ENCODE data around the gene IRX6. TPM values are rescaled to one million over a fixed set of nuclear protein-coding genes. Genes with fewer than 3 reads are reported as not detected.

Gene IRX6
- total RNA-seq, 1 donor from 2014 or later = not detected

GRCh38 chr16:55364811-55365210 lies 40.8 kb downstream of the IRX6 start:
- TF ChIP-seq CTCF (IDR thresholded peaks at IDR 0.05) (no peak), EZH2 (IDR thresholded peaks at IDR 0.05) (no peak), EZH2phosphoT487 (IDR thresholded peaks at IDR 0.05) (no peak)
- Mint-ChIP-seq H3K9me3 (no peaks in the 10 kb centered on the region), H3K27me3 (ENCODE audit: insufficient read depth, low read depth) (peaks cover 8% of the 10 kb centered on the region), H3K36me3 (no peaks in the 10 kb centered on the region), H3K4me3 (no peak overlapping the region), H3K27ac (no peak overlapping the region), H3K4me1 (peaks cover 20% of the 10 kb centered on the region)
- DNase-seq (ENCODE audit: low spot score) = peak; percentile 16
- H3K4me3 ChIP-seq = no peak overlapping the region
- no peak overlapping the region for H2AFZ ChIP-seq (replicated peaks)
- H4K20me1 ChIP-seq (ENCODE audit: low read depth) = no peaks in the 10 kb centered on the region
- no peak overlapping the region for H3K4me2 ChIP-seq
- H3F3A ChIP-seq (ENCODE audit: low read depth) = no peaks in the 10 kb centered on the region
- H3K36me3 ChIP-seq = no peaks in the 10 kb centered on the region
- no peak overlapping the region for H3K9ac ChIP-seq
- no peak overlapping the region for H3K27ac ChIP-seq
- H3K27me3 ChIP-seq = peaks cover 52% of the 10 kb centered on the region
- H3K9me3 ChIP-seq (ENCODE audit: low read depth) = no peaks in the 10 kb centered on the region
- H3K79me2 ChIP-seq (ENCODE audit: low read depth) = no peaks in the 10 kb centered on the region
- peaks cover 6% of the 10 kb centered on the region for H3K4me1 ChIP-seq

- Histone ChIP-seq H3K4me1 (peaks cover 6% of the 10 kb centered on the region), H3K9ac (no peak overlapping the region), H3K36me3 (no peaks in the 10 kb centered on the region), H3K27me3 (peaks cover 45% of the 10 kb centered on the region), H3K27ac (no peak overlapping the region), H3K9me3 (ENCODE audit: low read depth) (no peaks in the 10 kb centered on the region), H2AFZ (replicated peaks) (no peak overlapping the region), H3K4me3 (no peak overlapping the region), H3K79me2 (ENCODE audit: low read depth) (no peaks in the 10 kb centered on the region), H3F3A (ENCODE audit: low read depth) (peaks cover 6% of the 10 kb centered on the region), H3K4me2 (no peak overlapping the region), H4K20me1 (ENCODE audit: low read depth) (no peaks in the 10 kb centered on the region)
- DNase-seq (ENCODE audit: low spot score) = no peak
- Mint-ChIP-seq H3K36me3 (no peaks in the 10 kb centered on the region), H3K27me3 (ENCODE audit: insufficient read depth, low read depth) (peaks cover 6% of the 10 kb centered on the region), H3K4me3 (no peak overlapping the region), H3K27ac (no peak overlapping the region), H3K4me1 (peaks cover 43% of the 10 kb centered on the region), H3K9me3 (no peaks in the 10 kb centered on the region)
- TF ChIP-seq EZH2 (IDR thresholded peaks at IDR 0.05) (no peak), CTCF (IDR thresholded peaks at IDR 0.05) (no peak), EZH2phosphoT487 (IDR thresholded peaks at IDR 0.05) (no peak)
Measured at GRCh38 chr16:55367301-55367811, 43.4 kb downstream of the IRX6 start.

GRCh38 chr16:55367866-55368603 lies 44.0 kb downstream of the IRX6 start:
- H3K9me3 ChIP-seq (ENCODE audit: low read depth) = no peaks in the 10 kb centered on the region
- H2AFZ ChIP-seq (replicated peaks) = no peak overlapping the region
- H3K4me1 ChIP-seq = peaks cover 7% of the 10 kb centered on the region
- no peaks in the 10 kb centered on the region for H3K36me3 Mint-ChIP-seq
- H3K79me2 ChIP-seq (ENCODE audit: low read depth) = no peaks in the 10 kb centered on the region
- no peak overlapping the region for H3K4me2 ChIP-seq
- no peak overlapping the region for H3K4me3 ChIP-seq
- H3K36me3 ChIP-seq = no peaks in the 10 kb centered on the region
- peaks cover 9% of the 10 kb centered on the region for H3F3A ChIP-seq (ENCODE audit: low read depth)
- no peaks in the 10 kb centered on the region for H4K20me1 ChIP-seq (ENCODE audit: low read depth)
- H3K9ac ChIP-seq = no peak overlapping the region
- H3K9me3 Mint-ChIP-seq = no peaks in the 10 kb centered on the region
- H3K27me3 ChIP-seq = peaks cover 45% of the 10 kb centered on the region
- H3K4me1 Mint-ChIP-seq = peaks cover 49% of the 10 kb centered on the region
- no peak for DNase-seq (ENCODE audit: low spot score)
- no peak overlapping the region for H3K27ac Mint-ChIP-seq
- no peak for TF ChIP-seq EZH2phosphoT487 (IDR thresholded peaks at IDR 0.05)
- TF ChIP-seq EZH2 (IDR thresholded peaks at IDR 0.05) = no peak
- no peak for TF ChIP-seq CTCF (IDR thresholded peaks at IDR 0.05)
- H3K4me3 Mint-ChIP-seq = no peak overlapping the region
- no peak overlapping the region for H3K27ac ChIP-seq
- peaks cover 5% of the 10 kb centered on the region for H3K27me3 Mint-ChIP-seq (ENCODE audit: insufficient read depth, low read depth)
